Measurements from ENCODE around the gene HSD11B1. TPM values are rescaled to one million over a fixed set of nuclear protein-coding genes. Genes with fewer than 3 reads are reported as not detected.
"Not testable (repeated sequence)": the region's sequence is repeated elsewhere in the genome, so short reads cannot be mapped to it uniquely, and the experiment has no call there.

Gene HSD11B1
- total RNA-seq, 1 experiment from 2014 or later: not detected

DNA sequence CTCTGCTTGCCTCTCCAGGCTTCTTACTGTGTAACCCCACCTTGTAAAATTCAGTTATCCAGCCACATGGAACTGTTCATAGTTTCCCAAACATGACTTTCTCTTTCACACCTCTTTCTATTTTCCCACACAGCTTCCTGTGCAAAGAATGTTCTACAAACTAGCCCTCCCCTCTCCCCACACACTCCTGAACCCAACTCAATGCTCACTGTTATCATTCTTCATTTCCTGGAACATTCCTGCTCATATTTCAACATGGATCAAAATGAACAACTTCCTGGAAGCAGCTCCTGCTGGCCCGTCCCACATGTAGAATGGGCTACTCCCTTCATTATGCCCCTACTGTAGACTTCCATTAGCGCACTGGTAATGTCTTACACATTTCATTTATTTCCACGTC is 7.5 kb upstream of the HSD11B1 start:
- Mint-ChIP-seq H3K27me3 (ENCODE audit: low read depth) (peaks cover 16% of the 10 kb centered on the region), H3K4me3 (no peak overlapping the region), H3K4me1 (peaks cover 3% of the 10 kb centered on the region), H3K9me3 (no peaks in the 10 kb centered on the region), H3K36me3 (no peaks in the 10 kb centered on the region), H3K27ac (no peak overlapping the region)
- DNase-seq (ENCODE audit: low spot score) (no peak), ATAC-seq (no peak)
- TF ChIP-seq FOXJ3 (CRISPR knock-in tag; IDR thresholded peaks at IDR 0.05; ENCODE audit: borderline replicate concordance): no peak
- TF ChIP-seq NR1H2 (CRISPR knock-in tag; IDR thresholded peaks at IDR 0.05): no peak
- TF ChIP-seq ZNF121 (CRISPR knock-in tag; IDR thresholded peaks at IDR 0.05): no peak
- no peak for TF ChIP-seq ZNF219 (CRISPR knock-in tag; IDR thresholded peaks at IDR 0.05; ENCODE audit: borderline replicate concordance)
- TF ChIP-seq ZNF232 (CRISPR knock-in tag; IDR thresholded peaks at IDR 0.05): no peak
- no peak for TF ChIP-seq IRF2 (CRISPR knock-in tag; IDR thresholded peaks at IDR 0.05; ENCODE audit: borderline replicate concordance, low read depth)
- TF ChIP-seq TCF7 (CRISPR knock-in tag; IDR thresholded peaks at IDR 0.05; ENCODE audit: low read depth): no peak
- TF ChIP-seq NFATC4 (CRISPR knock-in tag; IDR thresholded peaks at IDR 0.05): no peak
- TF ChIP-seq ATF1 (CRISPR knock-in tag; IDR thresholded peaks at IDR 0.05): no peak
- TF ChIP-seq SP1 (CRISPR knock-in tag; conservative IDR thresholded peaks at IDR 0.05): no peak
- TF ChIP-seq, protein P1, sequence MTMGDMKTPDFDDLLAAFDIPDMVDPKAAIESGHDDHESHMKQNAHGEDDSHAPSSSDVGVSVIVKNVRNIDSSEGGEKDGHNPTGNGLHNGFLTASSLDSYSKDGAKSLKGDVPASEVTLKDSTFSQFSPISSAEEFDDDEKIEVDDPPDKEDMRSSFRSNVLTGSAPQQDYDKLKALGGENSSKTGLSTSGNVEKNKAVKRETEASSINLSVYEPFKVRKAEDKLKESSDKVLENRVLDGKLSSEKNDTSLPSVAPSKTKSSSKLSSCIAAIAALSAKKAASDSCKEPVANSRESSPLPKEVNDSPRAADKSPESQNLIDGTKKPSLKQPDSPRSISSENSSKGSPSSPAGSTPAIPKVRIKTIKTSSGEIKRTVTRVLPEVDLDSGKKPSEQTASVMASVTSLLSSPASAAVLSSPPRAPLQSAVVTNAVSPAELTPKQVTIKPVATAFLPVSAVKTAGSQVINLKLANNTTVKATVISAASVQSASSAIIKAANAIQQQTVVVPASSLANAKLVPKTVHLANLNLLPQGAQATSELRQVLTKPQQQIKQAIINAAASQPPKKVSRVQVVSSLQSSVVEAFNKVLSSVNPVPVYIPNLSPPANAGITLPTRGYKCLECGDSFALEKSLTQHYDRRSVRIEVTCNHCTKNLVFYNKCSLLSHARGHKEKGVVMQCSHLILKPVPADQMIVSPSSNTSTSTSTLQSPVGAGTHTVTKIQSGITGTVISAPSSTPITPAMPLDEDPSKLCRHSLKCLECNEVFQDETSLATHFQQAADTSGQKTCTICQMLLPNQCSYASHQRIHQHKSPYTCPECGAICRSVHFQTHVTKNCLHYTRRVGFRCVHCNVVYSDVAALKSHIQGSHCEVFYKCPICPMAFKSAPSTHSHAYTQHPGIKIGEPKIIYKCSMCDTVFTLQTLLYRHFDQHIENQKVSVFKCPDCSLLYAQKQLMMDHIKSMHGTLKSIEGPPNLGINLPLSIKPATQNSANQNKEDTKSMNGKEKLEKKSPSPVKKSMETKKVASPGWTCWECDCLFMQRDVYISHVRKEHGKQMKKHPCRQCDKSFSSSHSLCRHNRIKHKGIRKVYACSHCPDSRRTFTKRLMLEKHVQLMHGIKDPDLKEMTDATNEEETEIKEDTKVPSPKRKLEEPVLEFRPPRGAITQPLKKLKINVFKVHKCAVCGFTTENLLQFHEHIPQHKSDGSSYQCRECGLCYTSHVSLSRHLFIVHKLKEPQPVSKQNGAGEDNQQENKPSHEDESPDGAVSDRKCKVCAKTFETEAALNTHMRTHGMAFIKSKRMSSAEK (CRISPR knock-in tag; IDR thresholded peaks at IDR 0.05; ENCODE audit: borderline replicate concordance): no peak
- TF ChIP-seq, protein P2, sequence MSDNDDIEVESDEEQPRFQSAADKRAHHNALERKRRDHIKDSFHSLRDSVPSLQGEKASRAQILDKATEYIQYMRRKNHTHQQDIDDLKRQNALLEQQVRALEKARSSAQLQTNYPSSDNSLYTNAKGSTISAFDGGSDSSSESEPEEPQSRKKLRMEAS (CRISPR knock-in tag; IDR thresholded peaks at IDR 0.05): no peak
- no peak for TF ChIP-seq ZNF317 (CRISPR knock-in tag; IDR thresholded peaks at IDR 0.05; ENCODE audit: borderline replicate concordance, low read depth)
- TF ChIP-seq, protein P3, sequence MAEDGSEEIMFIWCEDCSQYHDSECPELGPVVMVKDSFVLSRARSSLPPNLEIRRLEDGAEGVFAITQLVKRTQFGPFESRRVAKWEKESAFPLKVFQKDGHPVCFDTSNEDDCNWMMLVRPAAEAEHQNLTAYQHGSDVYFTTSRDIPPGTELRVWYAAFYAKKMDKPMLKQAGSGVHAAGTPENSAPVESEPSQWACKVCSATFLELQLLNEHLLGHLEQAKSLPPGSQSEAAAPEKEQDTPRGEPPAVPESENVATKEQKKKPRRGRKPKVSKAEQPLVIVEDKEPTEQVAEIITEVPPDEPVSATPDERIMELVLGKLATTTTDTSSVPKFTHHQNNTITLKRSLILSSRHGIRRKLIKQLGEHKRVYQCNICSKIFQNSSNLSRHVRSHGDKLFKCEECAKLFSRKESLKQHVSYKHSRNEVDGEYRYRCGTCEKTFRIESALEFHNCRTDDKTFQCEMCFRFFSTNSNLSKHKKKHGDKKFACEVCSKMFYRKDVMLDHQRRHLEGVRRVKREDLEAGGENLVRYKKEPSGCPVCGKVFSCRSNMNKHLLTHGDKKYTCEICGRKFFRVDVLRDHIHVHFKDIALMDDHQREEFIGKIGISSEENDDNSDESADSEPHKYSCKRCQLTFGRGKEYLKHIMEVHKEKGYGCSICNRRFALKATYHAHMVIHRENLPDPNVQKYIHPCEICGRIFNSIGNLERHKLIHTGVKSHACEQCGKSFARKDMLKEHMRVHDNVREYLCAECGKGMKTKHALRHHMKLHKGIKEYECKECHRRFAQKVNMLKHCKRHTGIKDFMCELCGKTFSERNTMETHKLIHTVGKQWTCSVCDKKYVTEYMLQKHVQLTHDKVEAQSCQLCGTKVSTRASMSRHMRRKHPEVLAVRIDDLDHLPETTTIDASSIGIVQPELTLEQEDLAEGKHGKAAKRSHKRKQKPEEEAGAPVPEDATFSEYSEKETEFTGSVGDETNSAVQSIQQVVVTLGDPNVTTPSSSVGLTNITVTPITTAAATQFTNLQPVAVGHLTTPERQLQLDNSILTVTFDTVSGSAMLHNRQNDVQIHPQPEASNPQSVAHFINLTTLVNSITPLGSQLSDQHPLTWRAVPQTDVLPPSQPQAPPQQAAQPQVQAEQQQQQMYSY (CRISPR knock-in tag; IDR thresholded peaks at IDR 0.05): no peak
- TF ChIP-seq, protein P4, sequence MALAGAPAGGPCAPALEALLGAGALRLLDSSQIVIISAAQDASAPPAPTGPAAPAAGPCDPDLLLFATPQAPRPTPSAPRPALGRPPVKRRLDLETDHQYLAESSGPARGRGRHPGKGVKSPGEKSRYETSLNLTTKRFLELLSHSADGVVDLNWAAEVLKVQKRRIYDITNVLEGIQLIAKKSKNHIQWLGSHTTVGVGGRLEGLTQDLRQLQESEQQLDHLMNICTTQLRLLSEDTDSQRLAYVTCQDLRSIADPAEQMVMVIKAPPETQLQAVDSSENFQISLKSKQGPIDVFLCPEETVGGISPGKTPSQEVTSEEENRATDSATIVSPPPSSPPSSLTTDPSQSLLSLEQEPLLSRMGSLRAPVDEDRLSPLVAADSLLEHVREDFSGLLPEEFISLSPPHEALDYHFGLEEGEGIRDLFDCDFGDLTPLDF (CRISPR knock-in tag; IDR thresholded peaks at IDR 0.05): no peak
- TF ChIP-seq, protein P5, sequence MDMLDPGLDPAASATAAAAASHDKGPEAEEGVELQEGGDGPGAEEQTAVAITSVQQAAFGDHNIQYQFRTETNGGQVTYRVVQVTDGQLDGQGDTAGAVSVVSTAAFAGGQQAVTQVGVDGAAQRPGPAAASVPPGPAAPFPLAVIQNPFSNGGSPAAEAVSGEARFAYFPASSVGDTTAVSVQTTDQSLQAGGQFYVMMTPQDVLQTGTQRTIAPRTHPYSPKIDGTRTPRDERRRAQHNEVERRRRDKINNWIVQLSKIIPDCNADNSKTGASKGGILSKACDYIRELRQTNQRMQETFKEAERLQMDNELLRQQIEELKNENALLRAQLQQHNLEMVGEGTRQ (CRISPR knock-in tag; IDR thresholded peaks at IDR 0.05): no peak
- no peak for TF ChIP-seq RELA (CRISPR knock-in tag; IDR thresholded peaks at IDR 0.05; ENCODE audit: borderline replicate concordance)
- ChIA-PET CTCF (interaction anchor here (0.8 to 1.6 kb wide), 4 partner anchors 44 to 131 kb away, joined by 3 to 10 read pairs (median 4); partner anchors contain the start of gene LAMB3), POLR2A (interaction anchor here (0.7 kb wide), 1 partner anchor 130 kb away, joined by 3 read pairs; no protein-coding TSS in a partner anchor)

DNA sequence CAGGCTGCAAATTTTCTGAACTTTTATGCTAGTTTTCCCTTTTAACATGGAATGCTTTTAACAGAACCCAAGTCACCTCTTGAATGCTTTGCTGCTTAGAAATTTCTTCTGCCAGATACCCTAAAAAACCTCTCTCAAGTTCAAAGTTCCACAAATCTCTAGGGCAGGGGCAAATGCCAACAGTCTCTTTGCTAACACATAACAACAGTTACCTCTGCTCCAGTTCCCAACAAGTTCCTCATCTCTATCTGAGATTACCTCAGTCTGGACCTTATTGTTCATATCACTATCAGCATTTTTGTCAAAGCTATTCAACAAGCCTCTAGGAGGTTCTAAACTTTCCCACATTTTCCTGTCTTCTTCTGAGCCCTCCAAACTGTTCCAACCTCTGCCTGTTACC is 4.0 kb upstream of the HSD11B1 start:
- H3K9me3 Mint-ChIP-seq; H3K27ac Mint-ChIP-seq; H3K4me3 Mint-ChIP-seq; H3K4me1 Mint-ChIP-seq; ATAC-seq; DNase-seq (ENCODE audit: low spot score); H3K27me3 Mint-ChIP-seq (ENCODE audit: low read depth); POLR2A ChIA-PET; H3K36me3 Mint-ChIP-seq: not testable (repeated sequence)
- CTCF ChIA-PET: interaction anchor here (0.6 to 1.2 kb wide), 2 partner anchors 47 to 155 kb away, joined by 3 to 4 read pairs; no protein-coding TSS in a partner anchor
